Ishikawa (cell line): ENCODE measurements around the gene PARPBP.

Experiments
- CEBPB ChIP-seq: IDR thresholded peaks from 2 replicates; pipeline ENCODE4 v1.6.1; 2012
- EP300 ChIP-seq: IDR thresholded peaks from 2 replicates; pipeline ENCODE4 v1.6.1; 2012; ENCODE audit warnings: borderline replicate concordance
- MAX ChIP-seq: IDR thresholded peaks from 2 replicates; pipeline ENCODE4 v1.6.1; 2012
- REST ChIP-seq: IDR thresholded peaks from 2 replicates; pipeline ENCODE4 v1.6.1; 2012; ENCODE audit warnings: low read depth, mild to moderate bottlenecking

GRCh38 chr12:102174117-102174516 lies 54.1 kb downstream of the PARPBP start:
- TF ChIP-seq CEBPB (no peak), EP300 (no peak), REST (no peak), MAX (no peak)
